A549 (cell line): ENCODE data around the gene MYO1H. TPM values are rescaled to one million over a fixed set of nuclear protein-coding genes. Genes with fewer than 3 reads are reported as not detected.
"Not testable (repeated sequence)": the region's sequence is repeated elsewhere in the genome, so short reads cannot be mapped to it uniquely, and the experiment has no call there.

ENCODE experiments used
- ATAC-seq, 2 experiments: fragments of 200-7000 bp in 1 of 2; fragments of >200 bp in 1 of 2; cut with Nextera tagmentation in 1 of 2; cut with Tn5 transposase in 1 of 2; 3 replicates each; pipeline versions ENCODE4 v1.8.0 to v1.9.1; 2018 to 2020; ENCODE audit warnings: mild to moderate bottlenecking in 1 of 2, moderate library complexity in 1 of 2
- CTCF ChIA-PET: fragments of 300-600 bp; sonication (Branson Sonifier 250); formaldehyde crosslinking; extraction: SDS; loops from one replicate; lab custom pipeline; 2021; ENCODE audit warnings: antibody characterized with exemption, inconsistent platforms; lab: Yijun Ruan, JAX
- POLR2A ChIA-PET: fragments of 350-600 bp; formaldehyde crosslinking; extraction: SDS; loops from one replicate; lab custom pipeline; 2021; ENCODE audit warnings: antibody characterized with exemption, inconsistent platforms; lab: Yijun Ruan, JAX
- DNase-seq, 2 experiments: peaks; one replicate each; pipeline versions ENCODE4 v3.0.0 to v3.0.0-alpha.2; 2011 to 2016; ENCODE audit warnings: low read depth in 1 of 2, low spot score in 1 of 2
- FAIRE-seq: peaks from 2 replicates; lab custom pipeline; 2011; peaks lifted over from hg19 to GRCh38; lab: Jason Lieb, UNC
- H3K27ac ChIP-seq, 2 experiments: fragments of >200 bp; sonication (Bioruptor Twin); formaldehyde crosslinking; 3 replicates each; pipeline ENCODE4 v1.5.1; 2016 to 2017
- H3K4me1 ChIP-seq: fragments of >200 bp; sonication (Bioruptor Twin); formaldehyde crosslinking; 3 replicates; pipeline ENCODE4 v1.6.1; 2016
- H3K4me2 ChIP-seq: fragments of >200 bp; sonication (Bioruptor Twin); formaldehyde crosslinking; 3 replicates; pipeline ENCODE4 v1.6.1; 2016
- H3K4me3 ChIP-seq: fragments of >200 bp; sonication (Bioruptor Twin); formaldehyde crosslinking; 3 replicates; pipeline ENCODE4 v1.5.1; 2016
- H3K9me3 ChIP-seq: fragments of >200 bp; sonication (Bioruptor Twin); formaldehyde crosslinking; 3 replicates; pipeline ENCODE4 v1.6.1; 2016
- ATOH8 ChIP-seq: fragments of 250-450 bp; sonication (Bioruptor Pico); IDR thresholded peaks from 2 replicates; pipeline ENCODE4 v1.5.0; 2020; ENCODE audit warnings: low read depth, mild to moderate bottlenecking, moderate library complexity
- EHF ChIP-seq: fragments of 250-450 bp; sonication (Bioruptor Pico); IDR thresholded peaks from 2 replicates; pipeline ENCODE4 v1.5.0; 2020; ENCODE audit warnings: mild to moderate bottlenecking
- ELK1 ChIP-seq: fragments of 150-350 bp; IDR thresholded peaks from 2 replicates; pipeline ENCODE4 v1.6.1; 2014; ENCODE audit warnings: low read depth, mild to moderate bottlenecking, low read length
- EP300 ChIP-seq, 2 experiments: fragments of >200 bp; sonication (Bioruptor Twin); formaldehyde crosslinking; IDR thresholded peaks; 2 replicates in 1 of 2; 3 replicates in 1 of 2; pipeline ENCODE4 v1.6.1; 2016 to 2017
- FOSL2 ChIP-seq, 2 experiments: fragments of 450-650 bp in 1 of 2; fragments of >200 bp in 1 of 2; sonication (Bioruptor Twin) in 1 of 2; formaldehyde crosslinking; IDR thresholded peaks; 2 replicates each; pipeline versions ENCODE4 v1.5.0 to v1.6.1; 2016 to 2020; ENCODE audit warnings: mild to moderate bottlenecking in 1 of 2, moderate library complexity in 1 of 2
- GATA3 ChIP-seq: IDR thresholded peaks from 2 replicates; pipeline ENCODE4 v1.6.1; 2012; ENCODE audit warnings: borderline replicate concordance
- HOXB13 ChIP-seq: fragments of 250-450 bp; sonication (Bioruptor Pico); IDR thresholded peaks from 2 replicates; pipeline ENCODE4 v1.5.0; 2020; ENCODE audit warnings: low read depth, mild to moderate bottlenecking, moderate library complexity
- JUN ChIP-seq, 2 experiments: fragments of >200 bp; sonication (Bioruptor Twin); formaldehyde crosslinking; IDR thresholded peaks; 2 replicates in 1 of 2; 3 replicates in 1 of 2; pipeline ENCODE4 v1.6.1; 2016 to 2017
- MAZ ChIP-seq: fragments of 150-350 bp; IDR thresholded peaks from 2 replicates; pipeline ENCODE4 v1.6.1; 2014; ENCODE audit warnings: antibody characterized with exemption, low read depth, low read length, borderline replicate concordance
- MYC ChIP-seq: IDR thresholded peaks from 2 replicates; pipeline ENCODE4 v1.6.1; 2012; ENCODE audit warnings: mild to moderate bottlenecking, inconsistent platforms, low read length, improper control_type of control experiment, borderline replicate concordance
- POLR2AphosphoS2 ChIP-seq: conservative IDR thresholded peaks from 2 replicates; pipeline ENCODE4 v1.6.1; 2012; ENCODE audit warnings: low read length, improper control_type of control experiment, inconsistent platforms
- RAD21 ChIP-seq, 2 experiments: fragments of >200 bp in 1 of 2; sonication (Bioruptor Twin) in 1 of 2; formaldehyde crosslinking in 1 of 2; IDR thresholded peaks in 1 of 2; conservative IDR thresholded peaks in 1 of 2; 2 replicates in 1 of 2; 3 replicates in 1 of 2; pipeline ENCODE4 v1.6.1; 2012 to 2018; ENCODE audit warnings: inconsistent platforms in 1 of 2
- RARB ChIP-seq: fragments of 250-450 bp; sonication (Bioruptor Pico); IDR thresholded peaks from 2 replicates; pipeline ENCODE4 v1.8.0; 2021; ENCODE audit warnings: mild to moderate bottlenecking, moderate library complexity
- SMC3 ChIP-seq: fragments of >200 bp; sonication (Bioruptor Twin); formaldehyde crosslinking; IDR thresholded peaks from 3 replicates; pipeline ENCODE4 v1.6.1; 2018; ENCODE audit warnings: inconsistent platforms
- ZNF302 ChIP-seq: fragments of 250-450 bp; sonication (Bioruptor Pico); IDR thresholded peaks from 2 replicates; pipeline ENCODE4 v1.9.0; 2021; ENCODE audit warnings: inconsistent platforms, mild to moderate bottlenecking, moderate library complexity
- WGBS: methylation state at CpG from one replicate; pipeline ENCODE4 v1.1.6; 2017; ENCODE audit errors: missing lambda C conversion rate; 5-methylcytosine and 5-hydroxymethylcytosine counted together
- polyA plus RNA-seq, 4 experiments: library from polyadenylated mRNA; depleted of rRNA in 3 of 4; stranded (reverse); fragments of >200 nt; fragmentation: RNase III in 1 of 4; extraction: RNeasy Plus Mini Kit Qiagen cat#74134 plus additional on column Dnase treatment in 1 of 4; gene quantifications; 2 replicates in 3 of 4; 3 replicates in 1 of 4; pipeline ENCODE4 v1.2.3, GENCODE V29; 2011 to 2017
- TF ChIP-seq, protein P1 (sequence below): IDR thresholded peaks from 2 replicates; pipeline ENCODE4 v1.6.1; 2012; ENCODE audit warnings: low read depth, borderline replicate concordance

The MYO1H gene
- polyA plus RNA-seq, 2 of the 4 experiments (the other 2 are of a cell fraction): not detected

DNA sequence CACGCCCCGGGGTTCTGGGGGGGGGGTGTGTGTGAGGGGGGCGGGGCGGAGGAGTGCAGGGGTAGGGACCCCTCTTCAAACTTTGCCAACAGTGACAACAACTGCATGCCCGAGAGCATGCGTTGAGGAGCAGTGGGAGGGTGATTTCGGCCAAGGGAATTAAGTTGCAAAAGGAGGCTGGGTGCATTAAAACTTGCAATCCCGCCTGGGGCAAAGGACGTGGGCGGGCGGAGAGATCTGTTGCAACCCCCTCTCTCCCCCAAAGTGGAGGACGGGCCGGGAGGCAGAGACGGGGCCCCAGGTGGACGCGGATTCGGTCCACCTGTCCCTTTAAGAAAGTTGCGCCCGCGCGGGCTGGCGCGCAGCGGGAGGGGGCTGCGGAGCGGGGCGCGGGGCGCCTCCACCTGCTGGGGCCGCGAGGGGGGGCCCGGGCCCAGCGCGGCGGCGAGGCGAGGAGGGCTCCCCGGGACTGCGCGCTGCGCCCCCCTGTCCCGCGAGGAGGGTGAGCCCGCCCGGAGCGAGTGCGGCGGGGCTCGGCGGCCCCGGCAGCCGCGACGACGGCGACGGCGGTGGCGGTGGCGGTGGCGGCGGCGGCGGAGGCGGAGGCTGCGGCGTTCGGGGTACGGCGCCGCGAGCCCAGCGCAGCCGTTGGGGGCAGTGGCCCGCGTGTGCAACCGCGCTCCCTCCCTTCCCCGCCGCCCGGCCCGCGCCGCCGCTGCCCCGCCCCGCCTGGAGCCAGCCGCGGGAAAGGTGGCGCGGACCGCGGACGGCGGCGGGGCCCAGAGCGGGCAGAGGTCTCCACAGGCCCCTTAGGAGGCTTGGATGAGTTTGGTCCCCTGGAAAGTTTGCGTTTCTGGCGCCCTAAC, 38.1 kb upstream of the MYO1H start:
- Histone ChIP-seq H3K4me3 (peak overlapping the region; percentile 59), H3K4me2 (peak overlapping the region; percentile 99), H3K27ac (peak overlapping the region; percentile 64 to 79), H3K4me1 (peaks cover 14% of the 10 kb centered on the region; the same call in 2 of the 3 replicates), H3K9me3 (no peaks in the 10 kb centered on the region)
- peak; percentile 43 to 60 for ATAC-seq
- under 1% methylated on average over 23 of the region's 99 CpGs for WGBS
- TF ChIP-seq MAZ (no peak), RARB (no peak), EP300 (IDR thresholded peaks at IDR 0.05) (no peak), GATA3 (no peak), JUN (IDR thresholded peaks at IDR 0.05) (0 out of 5 replicates have a peak, but pooled peaks of 1 of the 2 experiments have one; percentile 6), ATOH8 (CRISPR knock-in tag) (no peak)
- TF ChIP-seq, protein P1, sequence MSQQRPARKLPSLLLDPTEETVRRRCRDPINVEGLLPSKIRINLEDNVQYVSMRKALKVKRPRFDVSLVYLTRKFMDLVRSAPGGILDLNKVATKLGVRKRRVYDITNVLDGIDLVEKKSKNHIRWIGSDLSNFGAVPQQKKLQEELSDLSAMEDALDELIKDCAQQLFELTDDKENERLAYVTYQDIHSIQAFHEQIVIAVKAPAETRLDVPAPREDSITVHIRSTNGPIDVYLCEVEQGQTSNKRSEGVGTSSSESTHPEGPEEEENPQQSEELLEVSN: no peak; the same call in none of the 2 replicates
- ChIA-PET POLR2A (no interaction called here), CTCF (interaction anchor here (0.6 kb wide), 1 partner anchor 9 kb away, joined by 3 read pairs; no protein-coding TSS in a partner anchor)
- FAIRE-seq: no peak
- DNase-seq: no peak

DNA sequence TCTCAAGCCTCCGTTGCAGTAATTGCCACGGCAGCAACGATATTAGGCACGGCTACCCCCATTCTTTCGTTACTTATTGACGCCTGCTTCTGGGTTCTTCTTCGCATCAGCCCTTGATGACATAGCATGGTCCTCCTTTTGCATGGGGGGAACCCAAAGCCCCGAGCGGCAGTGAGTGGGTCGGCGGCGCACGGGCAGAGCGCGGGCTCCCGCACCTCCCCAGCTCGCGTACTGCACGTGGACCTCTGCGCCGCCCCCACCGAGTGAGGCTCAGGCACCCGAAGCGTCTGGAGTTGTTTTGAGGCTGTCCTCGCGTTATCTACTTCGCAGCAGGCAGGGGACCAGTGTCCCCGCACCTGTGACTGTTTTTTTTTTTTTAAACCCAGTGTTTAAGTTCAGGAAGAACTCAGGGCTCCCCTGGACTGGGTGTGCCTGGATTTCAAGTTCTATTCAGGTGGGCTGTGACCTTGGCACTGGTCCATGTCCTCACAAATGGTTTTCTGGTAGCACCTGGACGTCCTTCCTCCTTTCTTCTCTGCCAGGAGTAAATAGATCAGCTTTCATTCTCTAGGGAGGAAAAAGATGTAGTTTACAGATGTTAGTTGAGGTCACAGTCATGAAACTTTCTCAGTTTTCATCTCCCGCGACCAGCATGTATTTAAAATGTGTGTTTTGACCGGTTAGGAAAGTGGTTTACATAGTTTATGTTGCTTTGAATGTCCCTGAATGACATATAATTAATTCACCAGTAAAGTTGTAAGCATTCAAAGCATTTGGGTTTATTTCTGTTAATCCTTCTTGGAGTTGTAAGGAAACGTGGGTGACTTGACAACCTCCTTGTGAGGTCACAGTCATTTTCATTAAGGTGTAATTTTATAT, 37.2 kb upstream of the MYO1H start:
- POLR2A ChIA-PET: no interaction called here
- no peak for FAIRE-seq
- peak overlapping the region; percentile 64 to 79; a peak in 5 of 6 replicates for H3K27ac ChIP-seq

DNA sequence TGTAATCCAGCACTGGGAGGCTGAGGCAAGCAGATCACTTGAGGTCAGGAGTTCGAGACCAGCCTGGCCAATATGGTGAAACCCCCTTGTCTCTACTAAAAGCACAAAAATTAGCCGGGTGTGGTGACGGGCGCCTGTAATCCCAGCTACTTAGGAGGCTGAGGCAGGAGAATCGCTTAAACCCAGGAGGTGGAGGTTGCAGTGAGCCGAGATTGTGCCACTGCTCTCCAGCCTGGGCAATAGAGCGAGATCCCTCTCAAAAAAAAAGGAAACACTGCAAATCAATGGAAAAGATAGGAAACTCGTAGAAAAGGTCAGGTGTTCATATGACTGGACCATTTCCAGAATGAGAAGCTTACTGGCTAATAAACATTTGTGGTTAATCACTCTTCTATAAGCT, 26.4 kb upstream of the MYO1H start:
- ATAC-seq, H3K4me2 ChIP-seq, H3K4me3 ChIP-seq, POLR2A ChIA-PET, CTCF ChIA-PET, FAIRE-seq, H3K27ac ChIP-seq, H3K4me1 ChIP-seq, H3K9me3 ChIP-seq, DNase-seq: not testable (repeated sequence)
- 48% methylated on average over 8 of the region's 8 CpGs for WGBS

More for the DNA sequence above, 37.2 kb upstream of the MYO1H start:
- H3K4me2 ChIP-seq: peak overlapping the region; percentile 99
- peak; percentile 5 to 9; a peak in 3 of 6 replicates for ATAC-seq
- H3K4me1 ChIP-seq: peaks cover 14% of the 10 kb centered on the region; the same call in 2 of the 3 replicates
- no peaks in the 10 kb centered on the region for H3K9me3 ChIP-seq
- 47% methylated on average over 32 of the region's 33 CpGs for WGBS
- CTCF ChIA-PET: interaction anchor here (2.3 kb wide), 1 partner anchor 8 kb away, joined by 6 read pairs; no protein-coding TSS in a partner anchor
- peak overlapping the region; percentile 59 for H3K4me3 ChIP-seq
- TF ChIP-seq HOXB13 (CRISPR knock-in tag) (no peak), EHF (CRISPR knock-in tag) (no peak), MYC (no peak), RAD21 (conservative IDR thresholded peaks at IDR 0.05 in 1 of 2, IDR thresholded peaks at IDR 0.05 in 1 of 2) (no peak), ZNF302 (CRISPR knock-in tag) (no peak), ELK1 (no peak), POLR2AphosphoS2 (no peak), FOSL2 (IDR thresholded peaks at IDR 0.05) (no peak), FOSL2 (CRISPR knock-in tag; IDR thresholded peaks at IDR 0.05) (no peak), SMC3 (no peak)
- DNase-seq: no peak
